Measurements from ENCODE around the gene OTUD1.

Gene OTUD1

GRCh38 chr10:23453465-23453864, 14.6 kb downstream of the OTUD1 start:
- H3K27me3 ChIP-seq (ENCODE audit: insufficient read depth, poor library complexity, severe bottlenecking), result no peaks in the 10 kb centered on the region
- H3K27ac ChIP-seq (replicated peaks), result no peak overlapping the region
- H3K4me3 ChIP-seq (replicated peaks; ENCODE audit: insufficient read depth, low read length), result no peak overlapping the region
- DNase-seq (ENCODE audit: low read depth in 1 of 2, low spot score in 1 of 2), result no peak
- no peak for TF ChIP-seq GABPA (IDR thresholded peaks at IDR 0.05; ENCODE audit: low read depth)
- no peak for TF ChIP-seq CTCF (IDR thresholded peaks at IDR 0.05; ENCODE audit: insufficient read depth, low read length)
- no peak for TF ChIP-seq REST (IDR thresholded peaks at IDR 0.05; ENCODE audit: insufficient replicate concordance, low read depth)
- TF ChIP-seq POLR2AphosphoS5 (IDR thresholded peaks at IDR 0.05; ENCODE audit: low read depth), result no peak
- TF ChIP-seq SPI1 (IDR thresholded peaks at IDR 0.05; ENCODE audit: borderline replicate concordance, low read depth), result no peak

GRCh38 chr10:23457632-23458417, 18.9 kb downstream of the OTUD1 start:
- TF ChIP-seq REST (IDR thresholded peaks at IDR 0.05; ENCODE audit: insufficient replicate concordance, low read depth) (no peak), SPI1 (IDR thresholded peaks at IDR 0.05; ENCODE audit: borderline replicate concordance, low read depth) (no peak), POLR2AphosphoS5 (IDR thresholded peaks at IDR 0.05; ENCODE audit: low read depth) (no peak), GABPA (IDR thresholded peaks at IDR 0.05; ENCODE audit: low read depth) (no peak)
- no peak for DNase-seq (ENCODE audit: low read depth in 1 of 2, low spot score in 1 of 2)
- Histone ChIP-seq H3K27ac (replicated peaks) (no peak overlapping the region), H3K27me3 (ENCODE audit: insufficient read depth, poor library complexity, severe bottlenecking) (no peaks in the 10 kb centered on the region), H3K4me3 (replicated peaks; ENCODE audit: insufficient read depth, low read length) (no peak overlapping the region)

- Histone ChIP-seq H3K27me3 (ENCODE audit: insufficient read depth, poor library complexity, severe bottlenecking) (no peaks in the 10 kb centered on the region), H3K27ac (replicated peaks) (no peak overlapping the region), H3K4me3 (replicated peaks; ENCODE audit: insufficient read depth, low read length) (no peak overlapping the region)
- no peak for TF ChIP-seq SPI1 (IDR thresholded peaks at IDR 0.05; ENCODE audit: borderline replicate concordance, low read depth)
- no peak for TF ChIP-seq REST (IDR thresholded peaks at IDR 0.05; ENCODE audit: insufficient replicate concordance, low read depth)
- TF ChIP-seq CTCF (IDR thresholded peaks at IDR 0.05; ENCODE audit: insufficient read depth, low read length), result no peak
- no peak for TF ChIP-seq POLR2AphosphoS5 (IDR thresholded peaks at IDR 0.05; ENCODE audit: low read depth)
- TF ChIP-seq GABPA (IDR thresholded peaks at IDR 0.05; ENCODE audit: low read depth), result no peak
- DNase-seq (ENCODE audit: low read depth in 1 of 2, low spot score in 1 of 2), result no peak
Observed at GRCh38 chr10:23459308-23459939, 20.5 kb downstream of the OTUD1 start.

Measured in HL-60 (cell line).